DND-41 (cell line): ENCODE results near the gene BRD7.

Source experiments
- ATAC-seq: fragments of 200-7000 bp; cut with Tn5 transposase; 3 replicates; pipeline ENCODE4 v1.9.1; 2021; ENCODE audit warnings: low read depth; ENCODE audit not compliant: insufficient read depth
- DNase-seq: peaks from one replicate; pipeline ENCODE4 v3.0.0-alpha.2; 2020
- H2AFZ ChIP-seq: 2 replicates; pipeline ENCODE4 v1.6.0; 2012; ENCODE audit warnings: low read depth, low read length
- H3K27ac ChIP-seq: 2 replicates; pipeline ENCODE4 v1.5.1; 2012; ENCODE audit warnings: low read length, inconsistent platforms
- H3K27me3 ChIP-seq: fragments of 200-600 bp; sonication (generic); 2 replicates; pipeline ENCODE4 v1.6.0; 2012; ENCODE audit warnings: low read length, mild to moderate bottlenecking, inconsistent platforms; ENCODE audit not compliant: insufficient read depth, poor library complexity
- H3K36me3 ChIP-seq: 2 replicates; pipeline ENCODE4 v1.5.1; 2012; ENCODE audit warnings: low read length, inconsistent platforms; ENCODE audit not compliant: insufficient read depth
- H3K4me1 ChIP-seq: 2 replicates; pipeline ENCODE4 v1.5.1; 2012; ENCODE audit warnings: mild to moderate bottlenecking, low read length; ENCODE audit not compliant: insufficient read depth
- H3K4me2 ChIP-seq: 2 replicates; pipeline ENCODE4 v1.6.0; 2012; ENCODE audit warnings: mild to moderate bottlenecking, moderate library complexity, low read length, inconsistent platforms; ENCODE audit not compliant: insufficient read depth
- H3K4me3 ChIP-seq, 2 experiments: fragments of 200-600 bp in 1 of 2; shearing (Covaris generic) in 1 of 2; 2 replicates each; pipeline ENCODE4 v1.5.1; 2012 to 2016; ENCODE audit warnings: inconsistent platforms in 2 of 2, low read length in 2 of 2, mild to moderate bottlenecking in 2 of 2, low read depth in 1 of 2, moderate library complexity in 1 of 2
- H3K79me2 ChIP-seq: 2 replicates; pipeline ENCODE4 v1.6.0; 2012; ENCODE audit warnings: low read length, inconsistent platforms; ENCODE audit not compliant: insufficient read depth
- H3K9ac ChIP-seq: 2 replicates; pipeline ENCODE4 v1.6.0; 2012; ENCODE audit warnings: low read depth, mild to moderate bottlenecking, inconsistent platforms, low read length, moderate library complexity
- H3K9me3 ChIP-seq: 2 replicates; pipeline ENCODE4 v1.5.1; 2012; ENCODE audit warnings: low read length, moderate library complexity, mild to moderate bottlenecking, inconsistent platforms; ENCODE audit not compliant: insufficient read depth, severe bottlenecking
- H4K20me1 ChIP-seq: 2 replicates; pipeline ENCODE4 v1.6.0; 2012; ENCODE audit warnings: low read length; ENCODE audit not compliant: insufficient read depth
- EZH2 ChIP-seq: IDR thresholded peaks from 3 replicates; pipeline ENCODE4 v1.6.1; 2012; ENCODE audit warnings: borderline replicate concordance, low read depth, mild to moderate bottlenecking, moderate library complexity, low read length, inconsistent platforms; ENCODE audit not compliant: severe bottlenecking
- TF ChIP-seq, protein P1 (sequence below): IDR thresholded peaks from 2 replicates; pipeline ENCODE4 v1.5.1; 2012; ENCODE audit warnings: borderline replicate concordance, low read length, moderate library complexity, mild to moderate bottlenecking; ENCODE audit not compliant: poor library complexity, severe bottlenecking; ENCODE audit errors: extremely low read depth

BRD7 gene

GRCh38 chr16:50286681-50287080 is 82.1 kb downstream of the BRD7 start:
- Histone ChIP-seq H3K4me1 (no peaks in the 10 kb centered on the region), H4K20me1 (0 out of 2 replicates have a peak, but pooled peaks cover 4% of the 10 kb centered on the region), H2AFZ (no peak overlapping the region), H3K27ac (no peak overlapping the region), H3K9ac (no peak overlapping the region), H3K9me3 (peaks cover 6% of the 10 kb centered on the region), H3K27me3 (no peaks in the 10 kb centered on the region), H3K36me3 (no peaks in the 10 kb centered on the region), H3K4me3 (no peak overlapping the region), H3K79me2 (no peaks in the 10 kb centered on the region), H3K4me2 (no peak overlapping the region)
- ATAC-seq (no peak), DNase-seq (no peak)
- TF ChIP-seq, protein P1, sequence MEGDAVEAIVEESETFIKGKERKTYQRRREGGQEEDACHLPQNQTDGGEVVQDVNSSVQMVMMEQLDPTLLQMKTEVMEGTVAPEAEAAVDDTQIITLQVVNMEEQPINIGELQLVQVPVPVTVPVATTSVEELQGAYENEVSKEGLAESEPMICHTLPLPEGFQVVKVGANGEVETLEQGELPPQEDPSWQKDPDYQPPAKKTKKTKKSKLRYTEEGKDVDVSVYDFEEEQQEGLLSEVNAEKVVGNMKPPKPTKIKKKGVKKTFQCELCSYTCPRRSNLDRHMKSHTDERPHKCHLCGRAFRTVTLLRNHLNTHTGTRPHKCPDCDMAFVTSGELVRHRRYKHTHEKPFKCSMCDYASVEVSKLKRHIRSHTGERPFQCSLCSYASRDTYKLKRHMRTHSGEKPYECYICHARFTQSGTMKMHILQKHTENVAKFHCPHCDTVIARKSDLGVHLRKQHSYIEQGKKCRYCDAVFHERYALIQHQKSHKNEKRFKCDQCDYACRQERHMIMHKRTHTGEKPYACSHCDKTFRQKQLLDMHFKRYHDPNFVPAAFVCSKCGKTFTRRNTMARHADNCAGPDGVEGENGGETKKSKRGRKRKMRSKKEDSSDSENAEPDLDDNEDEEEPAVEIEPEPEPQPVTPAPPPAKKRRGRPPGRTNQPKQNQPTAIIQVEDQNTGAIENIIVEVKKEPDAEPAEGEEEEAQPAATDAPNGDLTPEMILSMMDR: no peak
- TF ChIP-seq EZH2: no peak

- Histone ChIP-seq H3K4me3 (no peak overlapping the region), H4K20me1 (peaks cover 11% of the 10 kb centered on the region; the same call in 1 of the 2 replicates), H3K79me2 (no peaks in the 10 kb centered on the region)
Measured at GRCh38 chr16:50285406-50286003, 83.3 kb downstream of the BRD7 start.

DNA sequence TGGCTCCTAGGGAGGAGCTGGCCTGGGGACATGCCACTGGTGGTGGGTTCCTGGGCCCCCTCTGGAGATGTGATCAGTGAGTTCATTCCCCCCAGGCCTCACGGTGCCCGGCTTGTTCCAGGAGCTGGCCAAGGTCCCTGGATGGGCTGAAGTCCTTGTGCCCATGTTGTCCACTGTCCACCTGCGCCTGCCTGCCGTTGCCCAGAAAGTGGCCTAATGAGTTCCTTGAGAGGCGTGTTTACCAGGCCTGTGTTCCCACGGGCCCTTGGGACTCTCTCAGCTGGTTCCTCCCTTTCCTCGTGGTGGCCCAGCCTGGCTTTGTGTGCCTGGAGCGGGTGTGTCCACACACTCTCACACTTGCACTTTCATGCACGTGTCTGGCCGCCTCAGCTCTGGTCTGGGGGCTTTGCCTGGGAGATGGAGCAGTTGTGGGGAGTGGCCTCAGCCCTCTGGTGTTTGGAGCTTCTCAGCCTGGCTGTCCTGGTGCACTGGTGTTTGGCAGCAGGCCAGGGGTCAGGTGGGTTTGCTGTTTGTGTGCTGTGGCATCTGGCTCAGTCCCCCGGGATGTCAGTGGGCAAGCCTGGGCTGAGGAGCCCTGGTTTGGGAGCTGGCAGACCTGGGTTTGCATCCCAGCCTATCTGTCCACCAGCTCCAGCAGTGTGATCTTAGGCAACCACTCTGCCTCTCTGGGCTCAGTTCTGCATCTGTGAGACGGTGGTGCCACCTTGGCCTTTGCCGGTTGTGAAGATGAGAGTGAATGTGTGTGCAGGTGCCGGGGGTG is 84.5 kb downstream of the BRD7 start:
- no peaks in the 10 kb centered on the region for H3K79me2 ChIP-seq
- H2AFZ ChIP-seq: no peak overlapping the region
- 0 out of 3 replicates have a peak, but pooled peaks have one; percentile 20 for ATAC-seq
- peaks cover 6% of the 10 kb centered on the region for H3K9me3 ChIP-seq
- H3K4me2 ChIP-seq: no peak overlapping the region
- no peak overlapping the region for H3K9ac ChIP-seq
- peaks cover 11% of the 10 kb centered on the region; the same call in 1 of the 2 replicates for H4K20me1 ChIP-seq
- no peak overlapping the region for H3K4me3 ChIP-seq
- H3K4me1 ChIP-seq: no peaks in the 10 kb centered on the region
- TF ChIP-seq, protein P1: no peak
- TF ChIP-seq EZH2: no peak
- no peaks in the 10 kb centered on the region for H3K36me3 ChIP-seq
- no peak overlapping the region for H3K27ac ChIP-seq
- no peak for DNase-seq
- no peaks in the 10 kb centered on the region for H3K27me3 ChIP-seq

More at GRCh38 chr16:50285406-50286003, 83.3 kb downstream of the BRD7 start:
- H3K36me3 ChIP-seq: no peaks in the 10 kb centered on the region
- H3K27ac ChIP-seq: no peak overlapping the region
- ATAC-seq (no peak), DNase-seq (no peak)
- H3K4me1 ChIP-seq: no peaks in the 10 kb centered on the region
- TF ChIP-seq EZH2: no peak
- TF ChIP-seq, protein P1: no peak
- H3K9me3 ChIP-seq: peaks cover 6% of the 10 kb centered on the region
- no peaks in the 10 kb centered on the region for H3K27me3 ChIP-seq
- H3K9ac ChIP-seq: no peak overlapping the region
- H2AFZ ChIP-seq: no peak overlapping the region
- H3K4me2 ChIP-seq: no peak overlapping the region
